Peyer's patch (tissue), 4 donors: ENCODE results near the gene BICRA. TPM values are rescaled to one million over a fixed set of nuclear protein-coding genes. Genes with fewer than 3 reads are reported as not detected.

Source experiments
- DNase-seq, 3 donors: peaks; one replicate each; pipeline ENCODE4 v3.0.0-alpha.2; 2017 to 2019
- H3K27ac ChIP-seq, 4 donors: fragments of 200-600 bp; sonication (generic); one replicate each; pipeline ENCODE4 v1.5.1; 2016 to 2019
- H3K27me3 ChIP-seq, 2 donors: fragments of 200-600 bp; sonication (generic); one replicate each; pipeline ENCODE4 v1.5.1; 2019
- H3K36me3 ChIP-seq, 3 donors: fragments of 200-600 bp; sonication (generic); one replicate each; pipeline ENCODE4 v1.5.1; 2016 to 2019
- H3K4me1 ChIP-seq, 4 donors: fragments of 200-600 bp; sonication (generic); one replicate each; pipeline ENCODE4 v1.5.1; 2016 to 2019
- H3K4me3 ChIP-seq, 4 donors: fragments of 200-600 bp; sonication (generic); 1 replicate in 3 of 4; 2 replicates in 1 of 4; pipeline ENCODE4 v1.5.1; 2016 to 2019; ENCODE audit warnings: mild to moderate bottlenecking in 1 of 4
- H3K9me3 ChIP-seq, 4 donors: fragments of 200-600 bp; sonication (generic); one replicate each; pipeline ENCODE4 v1.5.1; 2016 to 2019; ENCODE audit warnings: mild to moderate bottlenecking in 1 of 4
- CTCF ChIP-seq, 6 experiments: fragments of 450-650 bp in 4 of 6; fragments of 200-600 bp in 2 of 6; sonication (generic) in 1 of 6; IDR thresholded peaks; one replicate each; pipeline ENCODE4 v1.5.1; 2017 to 2019; ENCODE audit warnings: antibody characterized with exemption in 6 of 6, mild to moderate bottlenecking in 3 of 6, moderate library complexity in 1 of 6
- POLR2A ChIP-seq, 2 donors: fragments of 450-650 bp; IDR thresholded peaks; one replicate each; pipeline ENCODE4 v1.5.1; 2017; ENCODE audit warnings: antibody characterized with exemption in 2 of 2, mild to moderate bottlenecking in 2 of 2, moderate library complexity in 2 of 2
- total RNA-seq, 4 donors: library from RNA; depleted of rRNA; stranded (reverse); fragments of >200 nt; gene quantifications; one replicate each; pipeline ENCODE4 v1.1.0, GENCODE V29; 2016

The BICRA gene
- total RNA-seq, 4 donors from 2014 or later, result 8.2 to 14.9 (median 13.3) TPM

GRCh38 chr19:47703301-47703700, 94.4 kb downstream of the BICRA start:
- H3K27ac ChIP-seq, result peak overlapping the region in 3 of 4 donors; percentile 49 to 60 (median 49)

DNA sequence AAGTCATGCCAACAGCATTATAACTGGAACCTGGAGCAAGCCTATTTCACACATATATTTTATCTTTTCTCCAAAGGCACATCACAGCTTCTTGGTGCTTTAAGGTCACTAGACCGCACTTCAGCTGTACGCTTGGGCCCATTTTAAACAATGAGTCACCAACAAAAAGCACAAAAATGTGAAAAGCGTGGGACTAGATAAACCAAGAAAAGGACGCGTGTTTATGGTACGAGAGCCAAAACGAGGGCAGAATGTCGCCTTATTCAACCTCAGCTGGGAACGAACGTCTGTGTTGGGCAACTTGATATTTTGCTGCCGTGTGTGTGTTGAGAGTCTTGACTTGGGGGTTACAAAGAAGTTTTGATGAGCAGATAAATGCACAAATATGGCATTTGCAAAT, 95.1 kb downstream of the BICRA start:
- H3K27me3 ChIP-seq, result no peaks in the 10 kb centered on the region
- peaks cover 0 to 40% (median 0%) of the 10 kb centered on the region in 3 donors for H3K36me3 ChIP-seq
- H3K27ac ChIP-seq, result peak overlapping the region in 3 of 4 donors; percentile 49 to 60 (median 49)
- no peak overlapping the region for H3K4me3 ChIP-seq
- H3K4me1 ChIP-seq, result no peaks in the 10 kb centered on the region
- TF ChIP-seq POLR2A (IDR thresholded peaks at IDR 0.05), result no peak
- no peak for TF ChIP-seq CTCF (IDR thresholded peaks at IDR 0.05)
- no peak for DNase-seq
- H3K9me3 ChIP-seq, result no peaks in the 10 kb centered on the region

More at GRCh38 chr19:47703301-47703700, 94.4 kb downstream of the BICRA start:
- no peak overlapping the region for H3K4me3 ChIP-seq
- no peak for TF ChIP-seq POLR2A (IDR thresholded peaks at IDR 0.05)
- no peak for TF ChIP-seq CTCF (IDR thresholded peaks at IDR 0.05)
- H3K4me1 ChIP-seq, result no peaks in the 10 kb centered on the region
- DNase-seq, result no peak
- H3K27me3 ChIP-seq, result no peaks in the 10 kb centered on the region
- no peaks in the 10 kb centered on the region for H3K9me3 ChIP-seq
- peaks cover 0 to 47% (median 0%) of the 10 kb centered on the region in 3 donors for H3K36me3 ChIP-seq

DNA sequence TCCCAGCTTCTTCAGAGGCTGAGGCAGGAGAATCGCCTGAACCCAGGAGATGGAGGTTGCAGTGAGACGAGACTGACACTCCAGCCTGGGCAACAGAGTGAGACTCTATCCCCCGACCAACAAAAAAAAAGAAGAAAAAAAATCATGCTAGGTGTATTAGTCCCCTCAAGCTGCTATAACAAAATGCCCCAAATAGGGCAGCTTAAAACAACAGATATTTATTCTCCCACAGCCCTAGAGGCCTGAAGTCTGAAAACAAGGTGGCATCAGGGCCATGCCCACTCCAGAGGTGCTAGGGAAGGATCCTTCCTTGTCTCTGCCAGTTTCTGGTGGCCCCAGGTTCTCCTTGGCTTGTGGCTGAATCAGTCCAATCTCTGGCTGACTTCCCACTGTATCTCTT, 95.7 kb downstream of the BICRA start:
- Histone ChIP-seq H3K9me3 (no peaks in the 10 kb centered on the region), H3K36me3 (peaks cover 0 to 34% (median 0%) of the 10 kb centered on the region in 3 donors), H3K4me1 (no peaks in the 10 kb centered on the region), H3K27me3 (no peaks in the 10 kb centered on the region), H3K27ac (peak overlapping the region in 2 of 4 donors; percentile 10 to 60), H3K4me3 (no peak overlapping the region)
- DNase-seq, result no peak
- TF ChIP-seq CTCF (IDR thresholded peaks at IDR 0.05) (no peak), POLR2A (IDR thresholded peaks at IDR 0.05) (no peak)

DNA sequence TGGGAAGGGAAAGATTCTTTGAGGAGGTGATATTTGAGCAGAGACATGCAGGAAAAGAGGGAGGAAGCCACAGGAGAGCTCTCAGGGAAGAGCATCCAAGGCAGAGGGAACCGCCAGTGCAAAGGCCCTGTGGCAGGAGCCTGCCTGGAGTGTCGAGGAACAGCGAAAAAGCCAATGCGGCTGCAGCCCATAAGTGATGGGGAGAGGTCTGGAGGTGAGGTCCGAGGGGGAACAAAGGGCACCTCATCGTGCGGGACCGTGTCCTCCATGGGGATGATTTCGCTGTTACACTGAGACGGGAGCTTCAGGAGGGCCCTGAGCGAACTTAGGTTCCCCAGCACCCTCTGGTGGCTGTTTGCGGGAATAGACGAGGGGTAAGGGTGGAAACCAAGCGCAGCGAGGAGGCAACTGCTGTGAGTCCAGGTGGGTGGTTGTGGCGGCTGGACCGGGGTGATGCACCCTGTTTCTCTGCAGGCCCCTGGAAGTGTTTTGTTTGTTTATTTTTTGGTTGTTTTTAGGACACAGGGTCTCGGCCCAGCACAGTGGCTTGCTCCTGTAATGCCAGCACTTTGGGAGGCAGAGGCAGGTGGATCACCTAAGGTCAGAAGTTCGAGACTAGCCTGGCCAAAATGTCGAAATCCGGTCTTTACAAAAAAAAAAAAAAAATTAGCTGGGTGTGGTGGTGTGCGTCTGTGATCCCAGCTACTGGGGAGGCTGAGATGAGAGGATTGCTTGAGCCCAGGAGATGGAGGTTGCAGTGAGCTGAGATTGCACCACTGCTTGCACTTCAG, 98.4 kb downstream of the BICRA start:
- Histone ChIP-seq H3K4me3 (no peak overlapping the region), H3K4me1 (no peaks in the 10 kb centered on the region), H3K27me3 (no peaks in the 10 kb centered on the region), H3K27ac (no peak overlapping the region), H3K9me3 (no peaks in the 10 kb centered on the region), H3K36me3 (peaks cover 0 to 7% (median 0%) of the 10 kb centered on the region in 3 donors)
- DNase-seq, result peak; percentile 56 to 89 (median 81)
- TF ChIP-seq POLR2A (IDR thresholded peaks at IDR 0.05) (no peak), CTCF (IDR thresholded peaks at IDR 0.05) (peak; percentile 40 to 85 (median 74))

DNA sequence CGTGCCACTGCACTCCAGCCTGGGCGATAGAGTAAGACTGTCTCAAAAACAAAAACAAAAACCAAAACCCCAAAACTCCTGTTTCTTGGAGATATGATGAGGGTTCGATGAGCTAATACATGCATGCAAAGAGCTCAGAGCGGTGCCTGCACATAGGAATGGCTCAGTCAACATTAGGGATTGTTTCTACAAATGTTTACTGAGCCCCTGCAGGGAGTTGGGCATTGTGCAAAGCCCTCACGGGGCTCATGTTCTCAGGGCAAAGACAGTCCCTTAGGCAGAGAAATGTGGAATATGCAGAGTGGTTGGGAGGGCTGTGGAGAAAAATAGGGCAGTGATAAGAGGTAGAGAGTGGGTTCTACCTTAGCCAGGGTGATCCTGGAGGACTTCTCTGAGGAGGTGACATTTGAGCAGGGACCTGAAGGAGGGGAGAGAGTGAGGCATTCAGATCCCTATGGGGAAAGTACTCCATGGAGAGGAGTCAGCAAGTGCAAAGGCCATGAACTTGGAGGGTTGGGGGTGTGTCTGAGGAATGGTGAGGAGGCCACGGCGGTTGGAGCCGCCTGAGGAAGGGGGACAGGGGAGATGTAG, 102.8 kb downstream of the BICRA start:
- peaks cover 0 to 5% (median 0%) of the 10 kb centered on the region in 4 donors for H3K9me3 ChIP-seq
- TF ChIP-seq POLR2A (IDR thresholded peaks at IDR 0.05) (no peak), CTCF (IDR thresholded peaks at IDR 0.05) (no peak)
- H3K27ac ChIP-seq, result no peak overlapping the region
- no peaks in the 10 kb centered on the region for H3K36me3 ChIP-seq
- H3K4me1 ChIP-seq, result peaks cover 0 to 13% (median 0%) of the 10 kb centered on the region in 4 donors
- no peaks in the 10 kb centered on the region for H3K27me3 ChIP-seq
- H3K4me3 ChIP-seq, result no peak overlapping the region
- DNase-seq, result no peak
